NT2/D1 (cell line): ENCODE data around the gene ZNF665.

Source experiments
- SUZ12 ChIP-seq: IDR thresholded peaks from 2 replicates; pipeline ENCODE4 v1.6.1; 2011; ENCODE audit not compliant: insufficient read length, insufficient read depth; ENCODE audit errors: extremely low read depth
- YY1 ChIP-seq: IDR thresholded peaks from 2 replicates; pipeline ENCODE4 v1.6.1; 2011; ENCODE audit not compliant: insufficient read length, insufficient read depth
- ZNF274 ChIP-seq: IDR thresholded peaks from 2 replicates; pipeline ENCODE4 v1.6.1; 2011; ENCODE audit warnings: mild to moderate bottlenecking, low read depth, low read length

GRCh38 chr19:53190253-53190652, 2.9 kb downstream of the ZNF665 start:
- TF ChIP-seq ZNF274 (no peak), SUZ12 (no peak), YY1 (no peak)
